ENCODE measurements around the gene NELFA.

Gene NELFA

GRCh38 chr4:1967512-1968149 is 41.1 kb downstream of the NELFA start:
- TF ChIP-seq EGR1 (IDR thresholded peaks at IDR 0.05) (no peak), YY1 (IDR thresholded peaks at IDR 0.05; ENCODE audit: low read depth) (no peak), REST (IDR thresholded peaks at IDR 0.05; ENCODE audit: low read depth) (no peak), USF1 (IDR thresholded peaks at IDR 0.05) (no peak), ZBTB7A (IDR thresholded peaks at IDR 0.05; ENCODE audit: low read depth) (no peak), TAF1 (IDR thresholded peaks at IDR 0.05; ENCODE audit: low read depth) (no peak), NFIC (IDR thresholded peaks at IDR 0.05) (no peak), FOXM1 (IDR thresholded peaks at IDR 0.05; ENCODE audit: borderline replicate concordance, low read depth) (no peak), RAD21 (IDR thresholded peaks at IDR 0.05; ENCODE audit: low read depth) (no peak), TEAD4 (IDR thresholded peaks at IDR 0.05) (no peak), CREB1 (IDR thresholded peaks at IDR 0.05; ENCODE audit: low read depth) (no peak), EP300 (IDR thresholded peaks at IDR 0.05; ENCODE audit: borderline replicate concordance) (no peak), TCF12 (IDR thresholded peaks at IDR 0.05; ENCODE audit: low read depth) (no peak), CEBPB (IDR thresholded peaks at IDR 0.05) (no peak)

- no peak for TF ChIP-seq USF1 (IDR thresholded peaks at IDR 0.05)
- no peak for TF ChIP-seq REST (IDR thresholded peaks at IDR 0.05; ENCODE audit: low read depth)
- no peak for TF ChIP-seq TCF12 (IDR thresholded peaks at IDR 0.05; ENCODE audit: low read depth)
- TF ChIP-seq MAX (IDR thresholded peaks at IDR 0.05): no peak
Measured at GRCh38 chr4:1964971-1965370, 43.8 kb downstream of the NELFA start.

- TF ChIP-seq NFIC (IDR thresholded peaks at IDR 0.05): no peak
- TF ChIP-seq TEAD4 (IDR thresholded peaks at IDR 0.05): no peak
- TF ChIP-seq TAF1 (IDR thresholded peaks at IDR 0.05; ENCODE audit: low read depth): no peak
- TF ChIP-seq CREB1 (IDR thresholded peaks at IDR 0.05; ENCODE audit: low read depth): no peak
- no peak for TF ChIP-seq USF1 (IDR thresholded peaks at IDR 0.05)
- TF ChIP-seq TCF12 (IDR thresholded peaks at IDR 0.05; ENCODE audit: low read depth): no peak
- no peak for TF ChIP-seq YY1 (IDR thresholded peaks at IDR 0.05; ENCODE audit: low read depth)
- TF ChIP-seq EGR1 (IDR thresholded peaks at IDR 0.05): no peak
- no peak for TF ChIP-seq EP300 (IDR thresholded peaks at IDR 0.05; ENCODE audit: borderline replicate concordance)
- no peak for TF ChIP-seq RAD21 (IDR thresholded peaks at IDR 0.05; ENCODE audit: low read depth)
- no peak for TF ChIP-seq CEBPB (IDR thresholded peaks at IDR 0.05)
- no peak for TF ChIP-seq REST (IDR thresholded peaks at IDR 0.05; ENCODE audit: low read depth)
Measured at GRCh38 chr4:1964443-1964842, 44.3 kb downstream of the NELFA start.

GRCh38 chr4:1962980-1963379 is 45.8 kb downstream of the NELFA start:
- TF ChIP-seq EGR1 (IDR thresholded peaks at IDR 0.05) (no peak), ZBTB7A (IDR thresholded peaks at IDR 0.05; ENCODE audit: low read depth) (no peak)

GRCh38 chr4:1961563-1961962 is 47.2 kb downstream of the NELFA start:
- TF ChIP-seq CEBPB (IDR thresholded peaks at IDR 0.05) (no peak), EP300 (IDR thresholded peaks at IDR 0.05; ENCODE audit: borderline replicate concordance) (no peak), NFIC (IDR thresholded peaks at IDR 0.05) (no peak), TAF1 (IDR thresholded peaks at IDR 0.05; ENCODE audit: low read depth) (no peak), MAX (IDR thresholded peaks at IDR 0.05) (no peak), YY1 (IDR thresholded peaks at IDR 0.05; ENCODE audit: low read depth) (no peak), ZBTB7A (IDR thresholded peaks at IDR 0.05; ENCODE audit: low read depth) (no peak), RAD21 (IDR thresholded peaks at IDR 0.05; ENCODE audit: low read depth) (no peak), USF1 (IDR thresholded peaks at IDR 0.05) (no peak), REST (IDR thresholded peaks at IDR 0.05; ENCODE audit: low read depth) (no peak), CREB1 (IDR thresholded peaks at IDR 0.05; ENCODE audit: low read depth) (no peak), TCF12 (IDR thresholded peaks at IDR 0.05; ENCODE audit: low read depth) (no peak), EGR1 (IDR thresholded peaks at IDR 0.05) (no peak)
